Lower lobe of right lung (tissue), 2 donors: ENCODE data around the gene MALT1. TPM values are rescaled to one million over a fixed set of nuclear protein-coding genes. Genes with fewer than 3 reads are reported as not detected.
"Not testable (repeated sequence)": the region's sequence is repeated elsewhere in the genome, so short reads cannot be mapped to it uniquely, and the experiment has no call there.

Experiments used
- ATAC-seq, 2 donors: fragments of 200-7000 bp; cut with Tn5 transposase; one replicate each; pipeline ENCODE4 v1.9.1; 2020 to 2022; ENCODE audit warnings: mild to moderate bottlenecking in 2 of 2, moderate library complexity in 2 of 2
- DNase-seq: peaks from one replicate; pipeline ENCODE4 v3.0.0-alpha.2; 2020
- H3K27ac ChIP-seq: fragments of 200-600 bp; one replicate; pipeline ENCODE4 v1.8.0; 2022
- H3K27me3 ChIP-seq: fragments of 200-600 bp; one replicate; pipeline ENCODE4 v1.8.0; 2022; ENCODE audit warnings: low read depth
- H3K36me3 ChIP-seq: fragments of 200-600 bp; one replicate; pipeline ENCODE4 v1.8.0; 2022; ENCODE audit warnings: mild to moderate bottlenecking
- H3K4me1 ChIP-seq: fragments of 200-600 bp; one replicate; pipeline ENCODE4 v1.8.0; 2022
- H3K4me3 ChIP-seq: fragments of 200-600 bp; one replicate; pipeline ENCODE4 v1.8.0; 2022; ENCODE audit warnings: mild to moderate bottlenecking
- H3K9me3 ChIP-seq: fragments of 200-600 bp; one replicate; pipeline ENCODE4 v1.8.0; 2022
- intact Hi-C: fragments of 100-400 bp; cut with DNase I; formaldehyde crosslinking; loops from one replicate; pipeline ENCODE4 v1.11.0; 2022
- total RNA-seq: library from RNA; stranded (reverse); fragmentation: NEBNext Ultra II Directional; extraction: Animal tissue kit (Norgen Biotek cat#: 25700); gene quantifications from one replicate; pipeline ENCODE4 v1.2.1, GENCODE V29; 2021
- TF ChIP-seq, protein P1 (sequence below): fragments of 200-600 bp; IDR thresholded peaks from one replicate; pipeline ENCODE4 v1.8.0; 2022; ENCODE audit warnings: antibody characterized with exemption, mild to moderate bottlenecking
- donor health status: DM: no; HTN: yes; CAD: no; lungs with severe emphysema.

The MALT1 gene
- total RNA-seq, 1 donor from 2014 or later = 23.1 TPM

DNA sequence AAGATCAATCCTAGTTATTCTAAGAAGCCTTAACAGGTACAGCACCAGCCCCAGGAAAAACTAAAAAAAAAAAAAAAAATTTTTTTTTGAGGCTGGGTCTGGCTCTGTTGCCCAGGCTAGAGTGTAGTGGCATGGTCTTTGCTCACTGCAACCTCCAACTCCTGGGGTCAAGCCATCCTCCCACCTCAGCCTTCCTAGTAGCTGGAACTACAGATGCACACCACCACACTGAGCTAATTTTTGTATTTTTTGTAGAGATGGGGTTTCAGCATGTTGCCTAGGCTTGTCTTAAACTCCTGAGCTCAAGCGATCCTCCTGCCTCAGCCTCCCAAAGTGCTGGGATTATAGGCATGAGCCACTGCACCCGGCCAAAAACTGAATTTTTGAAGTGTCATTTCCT is 32.0 kb upstream of the MALT1 start:
- no peak for DNase-seq
- H3K4me3 ChIP-seq = no peak overlapping the region
- H3K36me3 ChIP-seq = no peaks in the 10 kb centered on the region
- H3K27me3 ChIP-seq = no peaks in the 10 kb centered on the region
- H3K9me3 ChIP-seq = no peaks in the 10 kb centered on the region
- ATAC-seq = no peak
- no peak overlapping the region for H3K27ac ChIP-seq
- intact Hi-C loops = no loop called here
- TF ChIP-seq, protein P1, sequence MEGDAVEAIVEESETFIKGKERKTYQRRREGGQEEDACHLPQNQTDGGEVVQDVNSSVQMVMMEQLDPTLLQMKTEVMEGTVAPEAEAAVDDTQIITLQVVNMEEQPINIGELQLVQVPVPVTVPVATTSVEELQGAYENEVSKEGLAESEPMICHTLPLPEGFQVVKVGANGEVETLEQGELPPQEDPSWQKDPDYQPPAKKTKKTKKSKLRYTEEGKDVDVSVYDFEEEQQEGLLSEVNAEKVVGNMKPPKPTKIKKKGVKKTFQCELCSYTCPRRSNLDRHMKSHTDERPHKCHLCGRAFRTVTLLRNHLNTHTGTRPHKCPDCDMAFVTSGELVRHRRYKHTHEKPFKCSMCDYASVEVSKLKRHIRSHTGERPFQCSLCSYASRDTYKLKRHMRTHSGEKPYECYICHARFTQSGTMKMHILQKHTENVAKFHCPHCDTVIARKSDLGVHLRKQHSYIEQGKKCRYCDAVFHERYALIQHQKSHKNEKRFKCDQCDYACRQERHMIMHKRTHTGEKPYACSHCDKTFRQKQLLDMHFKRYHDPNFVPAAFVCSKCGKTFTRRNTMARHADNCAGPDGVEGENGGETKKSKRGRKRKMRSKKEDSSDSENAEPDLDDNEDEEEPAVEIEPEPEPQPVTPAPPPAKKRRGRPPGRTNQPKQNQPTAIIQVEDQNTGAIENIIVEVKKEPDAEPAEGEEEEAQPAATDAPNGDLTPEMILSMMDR = no peak
- H3K4me1 ChIP-seq = no peaks in the 10 kb centered on the region

DNA sequence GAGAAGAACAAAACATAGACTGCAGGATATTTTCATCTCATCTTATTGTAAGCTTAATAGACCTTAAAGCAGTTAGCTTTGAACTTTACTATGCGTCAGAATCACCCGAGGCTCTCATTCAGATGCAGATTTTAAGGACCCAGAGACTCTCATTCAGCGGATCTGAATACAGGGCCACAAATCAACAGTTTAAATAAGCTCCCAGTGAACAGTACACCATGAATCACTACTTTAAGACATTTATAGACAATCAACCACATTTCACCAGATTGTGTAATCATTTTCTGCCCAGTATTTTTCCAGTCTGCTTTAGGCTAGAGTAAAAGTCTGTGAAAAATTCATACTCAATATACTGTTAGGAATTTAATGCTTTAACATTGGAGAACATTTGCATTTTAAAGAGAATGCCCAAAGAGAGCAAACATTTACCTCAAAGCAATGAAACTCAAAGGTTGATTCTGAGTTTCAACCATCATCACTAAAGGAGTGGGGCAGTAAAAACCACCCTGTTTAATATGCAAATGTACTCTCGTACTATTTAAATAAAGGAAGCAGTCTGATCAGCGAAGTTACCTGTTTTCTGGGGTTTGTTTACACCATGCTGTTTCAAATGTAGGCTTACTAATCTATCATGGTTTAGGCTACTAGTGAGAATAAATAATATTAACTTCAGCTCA is 31.4 kb upstream of the MALT1 start:
- intact Hi-C loops = no loop called here
- Histone ChIP-seq H3K27me3 (no peaks in the 10 kb centered on the region), H3K4me3 (no peak overlapping the region), H3K27ac (no peak overlapping the region), H3K36me3 (no peaks in the 10 kb centered on the region), H3K9me3 (no peaks in the 10 kb centered on the region), H3K4me1 (no peaks in the 10 kb centered on the region)
- ATAC-seq = no peak
- TF ChIP-seq, protein P1 = no peak
- no peak for DNase-seq

DNA sequence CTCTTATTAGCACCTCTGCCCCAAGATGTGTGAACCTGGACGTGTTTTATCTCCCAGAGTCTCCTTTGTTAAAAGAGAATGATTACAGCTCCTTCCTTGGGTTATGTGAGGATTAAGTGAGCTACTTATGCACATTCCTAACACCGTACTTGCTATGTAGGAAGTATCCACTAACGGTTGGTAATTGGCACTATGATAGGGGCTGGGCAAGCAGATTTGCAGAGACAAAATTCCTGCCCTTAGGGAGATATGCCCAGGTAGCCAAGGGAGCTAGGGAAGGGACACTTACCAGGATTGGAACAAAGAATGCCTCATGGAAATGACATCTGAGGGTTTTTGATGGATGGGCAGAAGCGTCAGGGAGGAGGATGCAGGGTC is 30.8 kb upstream of the MALT1 start:
- Histone ChIP-seq H3K9me3 (no peaks in the 10 kb centered on the region), H3K27me3 (no peaks in the 10 kb centered on the region), H3K36me3 (no peaks in the 10 kb centered on the region), H3K4me3 (no peak overlapping the region), H3K27ac (no peak overlapping the region), H3K4me1 (no peaks in the 10 kb centered on the region)
- no peak for DNase-seq
- intact Hi-C loops = no loop called here
- TF ChIP-seq, protein P1 = no peak
- no peak for ATAC-seq

GRCh38 chr18:58640891-58641610 is 30.2 kb upstream of the MALT1 start:
- H3K27ac ChIP-seq = no peak overlapping the region
- H3K4me3 ChIP-seq = no peak overlapping the region
- no peaks in the 10 kb centered on the region for H3K9me3 ChIP-seq
- H3K36me3 ChIP-seq = no peaks in the 10 kb centered on the region
- TF ChIP-seq, protein P1 = no peak
- no peaks in the 10 kb centered on the region for H3K4me1 ChIP-seq
- DNase-seq (no peak), ATAC-seq (no peak)
- intact Hi-C loops = no loop called here
- no peaks in the 10 kb centered on the region for H3K27me3 ChIP-seq

DNA sequence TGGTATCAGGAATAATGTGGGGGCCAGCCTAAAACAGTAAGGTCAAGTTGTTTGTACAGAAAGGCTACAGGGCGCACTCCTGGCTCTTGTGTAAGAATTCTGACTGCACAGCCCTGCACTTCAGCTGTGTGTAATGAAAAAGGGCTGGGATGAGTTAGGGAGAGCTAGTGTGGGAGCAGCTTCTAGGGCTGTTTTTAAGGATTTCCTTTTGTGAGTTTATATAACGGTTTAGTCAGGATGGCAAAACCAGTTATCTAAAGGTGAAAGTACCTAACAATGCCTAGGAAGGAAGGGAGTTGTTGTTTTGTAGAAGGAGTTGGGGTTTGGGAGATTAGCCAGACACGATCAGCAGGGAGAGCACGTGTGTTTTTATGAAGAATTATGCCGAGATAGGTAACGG is 27.7 kb upstream of the MALT1 start:
- H3K36me3 ChIP-seq, H3K4me3 ChIP-seq, H3K4me1 ChIP-seq, H3K9me3 ChIP-seq, H3K27me3 ChIP-seq, ATAC-seq, intact Hi-C loops, DNase-seq, H3K27ac ChIP-seq: not testable (repeated sequence)

GRCh38 chr18:58645398-58645797 is 25.9 kb upstream of the MALT1 start:
- no peak for DNase-seq
- Histone ChIP-seq H3K9me3 (no peaks in the 10 kb centered on the region), H3K4me1 (no peaks in the 10 kb centered on the region), H3K4me3 (no peak overlapping the region), H3K36me3 (no peaks in the 10 kb centered on the region), H3K27me3 (no peaks in the 10 kb centered on the region), H3K27ac (no peak overlapping the region)
- intact Hi-C loops = no loop called here
- ATAC-seq = no peak
- TF ChIP-seq, protein P1 = no peak
